Stimulated activated CD8-positive, alpha-beta memory T cell treated with anti-CD3 and anti-CD28 coated beads, Interleukin-15, amount 100 ng/mL, for 48 hours (primary cell): ENCODE measurements around the gene SGTB.
A peak's percentile ranks its signal among the peaks of the same experiment; 100 is the strongest.
"Not testable (repeated sequence)": the region's sequence is repeated elsewhere in the genome, so short reads cannot be mapped to it uniquely, and the experiment has no call there.

Experiments
- DNase-seq, 2 donors: peaks; one replicate each; pipeline ENCODE4 v3.0.0-alpha.2; 2020; ENCODE audit warnings: low read depth in 2 of 2

The SGTB gene

GRCh38 chr5:65672796-65673195, 49.1 kb downstream of the SGTB start:
- no peak for DNase-seq

- no peak for DNase-seq
Observed at GRCh38 chr5:65668696-65669095, 53.2 kb downstream of the SGTB start.

- DNase-seq, result no peak
Observed at GRCh38 chr5:65663804-65664521, 57.9 kb downstream of the SGTB start.

GRCh38 chr5:65654713-65655112, 67.2 kb downstream of the SGTB start:
- no peak for DNase-seq

- DNase-seq, result no peak
Observed at GRCh38 chr5:65651144-65651543, 70.8 kb downstream of the SGTB start.

GRCh38 chr5:65647941-65648340, 74.0 kb downstream of the SGTB start:
- DNase-seq, result no peak

DNA sequence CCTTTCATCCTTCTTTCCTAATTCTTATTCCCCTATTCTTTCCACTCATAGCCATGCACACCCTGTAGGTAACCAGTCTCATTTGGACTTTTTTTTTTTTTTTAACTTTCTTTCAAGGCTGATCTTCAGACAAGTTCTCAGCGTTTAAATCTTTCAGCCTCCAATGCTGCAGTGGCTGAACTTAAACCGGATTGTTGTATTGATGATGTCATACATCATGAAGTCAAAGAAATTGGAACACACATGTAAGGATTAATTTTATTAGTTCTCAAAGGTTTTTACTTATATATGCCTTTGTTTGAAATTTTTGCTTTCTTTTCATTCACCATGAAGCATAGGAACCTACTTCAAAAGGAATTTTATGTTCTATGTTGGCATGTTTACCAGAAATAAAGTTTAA, 75.0 kb downstream of the SGTB start:
- DNase-seq, result no peak

GRCh38 chr5:65640240-65640639, 81.7 kb downstream of the SGTB start:
- no peak for DNase-seq

DNA sequence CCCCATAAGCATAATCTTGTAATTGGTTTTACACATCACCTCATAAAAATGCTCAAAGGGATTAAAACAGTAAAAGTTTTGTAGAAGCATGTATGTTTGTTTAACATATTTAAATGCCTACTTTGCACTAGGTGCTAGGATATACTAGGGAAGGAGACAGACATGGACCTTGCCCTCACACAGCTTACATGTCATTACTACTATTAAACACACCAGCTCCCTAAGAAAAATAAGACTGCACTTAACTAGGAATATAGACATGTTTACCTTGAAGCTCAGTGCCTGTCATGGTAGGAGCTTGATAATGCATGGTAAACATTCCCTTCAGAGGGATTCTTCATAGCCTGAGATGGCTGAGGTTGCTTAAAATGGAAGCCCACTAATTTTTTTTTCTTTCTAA, 90.9 kb downstream of the SGTB start:
- no peak for DNase-seq

- no peak for DNase-seq
Observed at GRCh38 chr5:65625743-65626142, 96.2 kb downstream of the SGTB start.

DNA sequence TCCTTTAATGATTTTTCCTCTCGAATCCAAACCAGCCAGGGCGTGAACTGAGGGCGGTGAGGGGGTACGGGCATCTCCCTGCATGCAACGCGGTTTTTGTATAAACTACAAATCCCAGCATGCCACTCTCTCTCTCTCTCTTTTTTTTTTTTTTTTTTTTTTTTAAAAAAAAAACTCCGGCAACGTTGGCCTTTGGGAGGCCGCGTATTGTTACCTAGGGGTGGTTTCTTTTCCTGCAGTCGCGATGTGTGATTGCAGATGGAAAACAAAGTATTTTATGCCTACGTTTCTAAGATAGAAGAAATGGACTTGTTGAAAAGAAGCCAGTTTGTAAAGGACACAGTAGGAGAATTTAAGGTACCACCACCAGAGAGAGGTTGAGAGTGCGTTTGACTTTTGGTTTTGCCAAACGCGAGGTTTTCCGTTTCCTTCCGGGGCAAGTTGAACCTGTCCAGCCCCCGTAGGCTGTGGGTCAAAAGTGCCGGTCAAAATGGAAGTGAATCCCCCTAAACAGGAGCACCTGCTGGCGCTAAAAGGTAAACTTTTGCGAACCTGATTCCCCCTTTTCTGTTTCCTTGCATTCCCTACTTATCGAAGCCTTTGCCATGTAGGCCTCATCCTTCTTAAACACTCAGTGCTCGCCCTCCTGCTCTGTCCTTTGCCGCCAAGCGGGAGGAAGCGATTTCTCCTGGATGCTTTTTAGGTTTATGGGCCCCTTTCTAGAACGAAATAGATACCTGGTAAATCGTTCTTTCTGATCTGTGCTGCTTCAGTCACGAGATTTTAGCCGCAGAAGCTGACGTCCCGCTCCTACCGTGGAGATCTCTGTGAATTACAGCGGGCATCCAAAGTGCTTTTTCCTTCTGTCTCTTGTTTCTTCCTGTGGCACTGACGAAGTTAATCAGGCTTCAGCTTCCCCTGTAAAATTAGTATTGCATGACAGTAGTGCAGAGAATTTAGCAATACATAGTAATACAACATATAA, 97.0 kb downstream of the SGTB start, which contains the start of the genes SHLD3 and TRAPPC13:
Gene SHLD3 (plus strand): TSS at position 457 of the 985 bp plus-strand sequence. CDS start 4,561 bp downstream, outside the sequence.
Gene TRAPPC13 (plus strand): TSS at position 457 of the 985 bp plus-strand sequence. CDS start 34 bp downstream, at position 491.
- peak; percentile 64 to 67 for DNase-seq

DNA sequence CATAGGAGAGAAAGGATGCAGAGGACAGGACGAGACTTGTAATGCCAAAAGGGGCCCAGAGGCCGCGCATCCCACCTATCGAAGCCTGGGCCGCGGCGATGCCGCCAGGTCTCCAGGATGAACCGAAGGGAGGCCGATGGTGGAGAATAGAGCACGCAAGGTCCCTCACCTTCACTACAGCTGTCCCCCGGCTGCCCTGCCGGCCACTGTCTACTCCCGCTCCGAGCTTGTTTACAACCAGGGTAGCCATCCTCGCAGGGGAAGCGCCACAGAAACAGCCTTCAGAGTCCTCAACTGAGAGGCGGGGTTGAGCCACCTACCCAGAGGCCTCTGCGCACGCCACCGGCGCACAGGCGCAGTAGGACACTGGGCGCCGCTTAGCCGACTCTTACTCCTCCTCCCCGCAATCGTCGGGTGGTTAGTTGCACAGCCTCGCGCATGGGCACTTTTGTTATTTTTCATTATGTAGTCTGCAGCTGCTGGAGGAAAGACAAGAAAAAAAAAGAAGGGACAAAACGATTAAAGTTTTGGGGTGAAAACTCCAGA, 97.8 kb downstream of the SGTB start, which contains the start of gene TRIM23:
Gene TRIM23 (minus strand): TSS at position 309 of the 546 bp plus-strand sequence. CDS start 59 bp downstream, at position 250.
- peak; percentile 86 to 88 for DNase-seq

GRCh38 chr5:65623482-65623881, 98.4 kb downstream of the SGTB start:
- no peak for DNase-seq

DNA sequence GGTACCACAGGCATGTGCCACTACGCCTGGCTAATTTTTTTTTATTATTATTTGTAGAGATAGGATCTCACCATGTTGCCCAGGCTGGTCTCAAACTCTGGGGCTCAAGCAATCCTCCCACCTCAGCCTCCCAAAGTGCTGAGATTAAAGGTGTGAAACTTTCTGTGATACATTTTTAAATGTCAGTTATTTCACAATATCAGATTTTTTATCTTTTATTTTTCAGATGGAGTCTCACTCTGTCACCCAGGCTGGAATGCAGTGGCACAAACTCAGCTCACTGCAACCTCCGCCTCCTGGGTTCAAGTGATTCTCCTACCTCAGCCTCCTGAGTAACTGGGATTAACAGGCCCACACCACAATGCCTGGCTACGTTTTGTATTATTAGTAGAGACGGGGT, 99.9 kb downstream of the SGTB start:
- DNase-seq, result not testable (repeated sequence)

- DNase-seq, result no peak
Observed at GRCh38 chr5:65620021-65620420, 101.9 kb downstream of the SGTB start.
